GM12878 (cell line): ENCODE data around the gene IGLL5. TPM values are rescaled to one million over a fixed set of nuclear protein-coding genes. Genes with fewer than 3 reads are reported as not detected.

ENCODE experiments used
- ATAC-seq: fragments of 200-7000 bp; cut with Tn5 transposase; 3 replicates; pipeline ENCODE4 v1.9.1; 2020; ENCODE audit warnings: mild to moderate bottlenecking, moderate library complexity
- BruUV-seq: library from RNA; stranded (reverse); fragments of 400-500 nt; replicated peaks from 2 replicates; lab custom pipeline; 2021; lab: Mats Ljungman, UMichigan
- CTCF ChIA-PET: fragments of 300-600 bp; sonication (Branson Sonifier 250); formaldehyde crosslinking; extraction: SDS; loops from one replicate; lab custom pipeline; 2021; ENCODE audit warnings: inconsistent platforms; lab: Yijun Ruan, JAX
- POLR2A ChIA-PET: fragments of 350-600 bp; formaldehyde crosslinking; extraction: SDS; loops from one replicate; lab custom pipeline; 2021; ENCODE audit warnings: inconsistent platforms; lab: Charles Lee
- RAD21 ChIA-PET: fragments of 300-600 bp; sonication (Branson Sonifier 250); formaldehyde crosslinking; loops from one replicate; lab custom pipeline; 2023; ENCODE audit warnings: antibody characterized with exemption; ENCODE audit not compliant: unreplicated experiment; lab: Charles Lee
- SMC1A ChIA-PET: fragments of 300-600 bp; sonication (Branson Sonifier 250); formaldehyde crosslinking; loops from one replicate; lab custom pipeline; 2023; ENCODE audit not compliant: unreplicated experiment, uncharacterized antibody; lab: Charles Lee
- DNase-seq: peaks from one replicate; pipeline ENCODE4 v3.0.0-alpha.2; 2011; ENCODE audit warnings: low read depth, low spot score
- FAIRE-seq: peaks from 3 replicates; lab custom pipeline; 2011; peaks lifted over from hg19 to GRCh38; lab: Jason Lieb, UNC
- H2AFZ ChIP-seq: 2 replicates; pipeline ENCODE4 v1.6.0; 2011; ENCODE audit warnings: low read depth, low read length, control low read depth; ENCODE audit not compliant: control insufficient read depth
- H3K27ac ChIP-seq: 2 replicates; pipeline ENCODE4 v1.5.1; 2011; ENCODE audit warnings: control low read depth; ENCODE audit not compliant: control insufficient read depth, insufficient read depth
- H3K27me3 ChIP-seq, 2 experiments: replicated peaks in 1 of 2; 2 replicates each; pipeline versions ENCODE4 v1.6.0 to v1.6.1; 2011; ENCODE audit warnings: low read length in 1 of 2; ENCODE audit not compliant: control insufficient read depth in 2 of 2, insufficient read depth in 2 of 2
- H3K36me3 ChIP-seq, 2 experiments: 2 replicates each; pipeline ENCODE4 v1.5.1; 2011; ENCODE audit warnings: low read length in 1 of 2; ENCODE audit not compliant: control insufficient read depth in 2 of 2, insufficient read depth in 2 of 2
- H3K4me1 ChIP-seq: 2 replicates; pipeline ENCODE4 v1.6.1; 2011; ENCODE audit warnings: mild to moderate bottlenecking, low read length, moderate library complexity, mixed read lengths; ENCODE audit not compliant: control insufficient read depth, insufficient read depth
- H3K4me2 ChIP-seq: 2 replicates; pipeline ENCODE4 v1.6.0; 2011; ENCODE audit warnings: control low read depth; ENCODE audit not compliant: control insufficient read depth, insufficient read depth
- H3K4me3 ChIP-seq: fragments of 200-600 bp; sonication (generic); 2 replicates; pipeline ENCODE4 v1.5.1; 2016
- H3K79me2 ChIP-seq: 2 replicates; pipeline ENCODE4 v1.6.0; 2011; ENCODE audit warnings: low read length; ENCODE audit not compliant: control insufficient read depth, insufficient read depth
- H3K9ac ChIP-seq: 2 replicates; pipeline ENCODE4 v1.8.0; 2011; ENCODE audit warnings: low read length, control low read depth, mixed read lengths; ENCODE audit not compliant: control insufficient read depth, insufficient read depth
- H3K9me3 ChIP-seq: replicated peaks from 3 replicates; pipeline ENCODE4 v1.5.1; 2011; ENCODE audit warnings: mild to moderate bottlenecking, low read length; ENCODE audit not compliant: control insufficient read depth, insufficient read depth
- H4K20me1 ChIP-seq: 2 replicates; pipeline ENCODE4 v1.6.0; 2011; ENCODE audit not compliant: control insufficient read depth, insufficient read depth
- BCL11A ChIP-seq: IDR thresholded peaks from 2 replicates; pipeline ENCODE4 v1.6.1; 2011; ENCODE audit warnings: low read depth, low read length
- FOXK2 ChIP-seq: fragments of 450-650 bp; IDR thresholded peaks from 2 replicates; pipeline ENCODE4 v1.6.1; 2017; ENCODE audit warnings: mild to moderate bottlenecking, moderate library complexity
- GATAD2B ChIP-seq: fragments of 450-650 bp; conservative IDR thresholded peaks from 2 replicates; pipeline ENCODE4 v1.6.1; 2017; ENCODE audit warnings: low read depth, mild to moderate bottlenecking, moderate library complexity
- IRF4 ChIP-seq: IDR thresholded peaks from 2 replicates; pipeline ENCODE4 v1.6.1; 2011; ENCODE audit warnings: low read depth, low read length
- PAX5 ChIP-seq: IDR thresholded peaks from 2 replicates; pipeline ENCODE4 v1.6.1; 2011; ENCODE audit warnings: low read depth, low read length, borderline replicate concordance
- TCF7 ChIP-seq: IDR thresholded peaks from 2 replicates; pipeline ENCODE4 v1.6.1; 2014; ENCODE audit warnings: antibody characterized with exemption, borderline replicate concordance
- ZNF24 ChIP-seq: fragments of 450-650 bp; IDR thresholded peaks from 2 replicates; pipeline ENCODE4 v1.6.1; 2017; ENCODE audit warnings: antibody characterized with exemption, mild to moderate bottlenecking
- ZNF384 ChIP-seq: IDR thresholded peaks from 2 replicates; pipeline ENCODE4 v1.6.1; 2012; ENCODE audit warnings: low read depth, mild to moderate bottlenecking, low read length, improper control_type of control experiment, borderline replicate concordance
- ZNF622 ChIP-seq: fragments of 450-650 bp; IDR thresholded peaks from 2 replicates; pipeline ENCODE4 v1.6.1; 2017; ENCODE audit warnings: mild to moderate bottlenecking, inconsistent platforms
- WGBS: methylation state at CpG from one replicate; pipeline ENCODE4 v1.1.6; 2016; ENCODE audit warnings: low lambda C conversion rate; ENCODE audit not compliant: insufficient replicate concordance, insufficient coverage; ENCODE audit errors: missing lambda C conversion rate; 5-methylcytosine and 5-hydroxymethylcytosine counted together
- in situ Hi-C: fragments of 300-500 bp; cut with MboI; formaldehyde crosslinking; loops from 9 replicates; pipeline ENCODE4 v1.14.3; 2018; ENCODE audit warnings: mixed read lengths
- intact Hi-C: fragments of 100-400 bp; cut with micrococcal nuclease; formaldehyde crosslinking; loops from one replicate; pipeline ENCODE4 v1.14.2; 2022; ENCODE audit not compliant: unreplicated experiment
- polyA plus RNA-seq, 11 experiments: library from polyadenylated mRNA; depleted of rRNA in 4 of 11; unstranded in 6 of 11; stranded (reverse) in 5 of 11; fragments of >200 nt; fragmentation: Nextera tagmentation in 4 of 11; fragmentation: Illumina TruSeq in 1 of 11; extraction: Ambion mirVana in 4 of 11; extraction: Trizol in 1 of 11; gene quantifications; 1 replicate in 1 of 11; 2 replicates in 10 of 11; pipeline versions ENCODE4 v1.2.1 to v1.2.3, GENCODE V29; 2011 to 2016; ENCODE audit warnings: inconsistent platforms in 2 of 11, missing spikeins in 2 of 11, low read depth in 1 of 11
- total RNA-seq, 4 experiments: library from RNA; depleted of rRNA in 3 of 4; stranded (reverse); fragments of >200 nt in 3 of 4; fragmentation: Illumina TruSeq in 1 of 4; extraction: Trizol in 1 of 4; gene quantifications; 2 replicates each; pipeline versions ENCODE4 v1.2.1 to v1.2.3, GENCODE V29; 2013 to 2021
- TF ChIP-seq, protein P1 (sequence below): fragments of 450-650 bp; conservative IDR thresholded peaks from 2 replicates; pipeline ENCODE4 v1.6.1; 2017; ENCODE audit warnings: mild to moderate bottlenecking, moderate library complexity
- TF ChIP-seq, protein P2 (sequence below): IDR thresholded peaks from 2 replicates; pipeline ENCODE4 v1.6.1; 2012; ENCODE audit warnings: low read depth, low read length, improper control_type of control experiment
- TF ChIP-seq, protein P3 (sequence below): fragments of 450-650 bp; IDR thresholded peaks from 2 replicates; pipeline ENCODE4 v1.6.1; 2017; ENCODE audit warnings: mild to moderate bottlenecking, low read depth, inconsistent platforms; ENCODE audit not compliant: poor library complexity, severe bottlenecking
- TF ChIP-seq, protein P4 (sequence below): fragments of 450-650 bp; formaldehyde crosslinking; IDR thresholded peaks from 2 replicates; pipeline ENCODE4 v1.5.0; 2022; ENCODE audit warnings: mild to moderate bottlenecking, missing genetic modification characterization

IGLL5 gene
- total and polyA plus RNA-seq, 10 of the 15 experiments (the other 5 are each of a cell fraction or from before 2014, with no cell fraction given) = not detected

GRCh38 chr22:22897947-22898346, 10.3 kb downstream of the IGLL5 start:
- no peak for DNase-seq
- ChIA-PET CTCF (no interaction called here), SMC1A (no interaction called here), POLR2A (no interaction called here), RAD21 (no interaction called here)
- Histone ChIP-seq H3K9ac (no peak overlapping the region), H4K20me1 (no peaks in the 10 kb centered on the region), H3K4me2 (no peak overlapping the region), H2AFZ (no peak overlapping the region), H3K36me3 (no peaks in the 10 kb centered on the region; a peak in 1 of 4 replicates), H3K4me1 (peaks cover 14% of the 10 kb centered on the region), H3K9me3 (no peaks in the 10 kb centered on the region), H3K27ac (no peak overlapping the region), H3K4me3 (no peak overlapping the region), H3K27me3 (no peaks in the 10 kb centered on the region), H3K79me2 (peaks cover 9% of the 10 kb centered on the region)
- WGBS = 66% methylated on average over 5 of the region's 5 CpGs
- no peak for FAIRE-seq
- intact Hi-C loops = no loop called here
- no peak for ATAC-seq
- BruUV-seq = no TSS peak
- in situ Hi-C loops = no loop called here
- TF ChIP-seq ZNF24 = no peak
- no peak for TF ChIP-seq ZNF622
- TF ChIP-seq, protein P1, sequence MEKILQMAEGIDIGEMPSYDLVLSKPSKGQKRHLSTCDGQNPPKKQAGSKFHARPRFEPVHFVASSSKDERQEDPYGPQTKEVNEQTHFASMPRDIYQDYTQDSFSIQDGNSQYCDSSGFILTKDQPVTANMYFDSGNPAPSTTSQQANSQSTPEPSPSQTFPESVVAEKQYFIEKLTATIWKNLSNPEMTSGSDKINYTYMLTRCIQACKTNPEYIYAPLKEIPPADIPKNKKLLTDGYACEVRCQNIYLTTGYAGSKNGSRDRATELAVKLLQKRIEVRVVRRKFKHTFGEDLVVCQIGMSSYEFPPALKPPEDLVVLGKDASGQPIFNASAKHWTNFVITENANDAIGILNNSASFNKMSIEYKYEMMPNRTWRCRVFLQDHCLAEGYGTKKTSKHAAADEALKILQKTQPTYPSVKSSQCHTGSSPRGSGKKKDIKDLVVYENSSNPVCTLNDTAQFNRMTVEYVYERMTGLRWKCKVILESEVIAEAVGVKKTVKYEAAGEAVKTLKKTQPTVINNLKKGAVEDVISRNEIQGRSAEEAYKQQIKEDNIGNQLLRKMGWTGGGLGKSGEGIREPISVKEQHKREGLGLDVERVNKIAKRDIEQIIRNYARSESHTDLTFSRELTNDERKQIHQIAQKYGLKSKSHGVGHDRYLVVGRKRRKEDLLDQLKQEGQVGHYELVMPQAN = no peak
- no peak for TF ChIP-seq TCF7
- TF ChIP-seq, protein P2, sequence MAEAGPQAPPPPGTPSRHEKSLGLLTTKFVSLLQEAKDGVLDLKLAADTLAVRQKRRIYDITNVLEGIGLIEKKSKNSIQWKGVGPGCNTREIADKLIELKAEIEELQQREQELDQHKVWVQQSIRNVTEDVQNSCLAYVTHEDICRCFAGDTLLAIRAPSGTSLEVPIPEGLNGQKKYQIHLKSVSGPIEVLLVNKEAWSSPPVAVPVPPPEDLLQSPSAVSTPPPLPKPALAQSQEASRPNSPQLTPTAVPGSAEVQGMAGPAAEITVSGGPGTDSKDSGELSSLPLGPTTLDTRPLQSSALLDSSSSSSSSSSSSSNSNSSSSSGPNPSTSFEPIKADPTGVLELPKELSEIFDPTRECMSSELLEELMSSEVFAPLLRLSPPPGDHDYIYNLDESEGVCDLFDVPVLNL = no peak
- TF ChIP-seq, protein P3, sequence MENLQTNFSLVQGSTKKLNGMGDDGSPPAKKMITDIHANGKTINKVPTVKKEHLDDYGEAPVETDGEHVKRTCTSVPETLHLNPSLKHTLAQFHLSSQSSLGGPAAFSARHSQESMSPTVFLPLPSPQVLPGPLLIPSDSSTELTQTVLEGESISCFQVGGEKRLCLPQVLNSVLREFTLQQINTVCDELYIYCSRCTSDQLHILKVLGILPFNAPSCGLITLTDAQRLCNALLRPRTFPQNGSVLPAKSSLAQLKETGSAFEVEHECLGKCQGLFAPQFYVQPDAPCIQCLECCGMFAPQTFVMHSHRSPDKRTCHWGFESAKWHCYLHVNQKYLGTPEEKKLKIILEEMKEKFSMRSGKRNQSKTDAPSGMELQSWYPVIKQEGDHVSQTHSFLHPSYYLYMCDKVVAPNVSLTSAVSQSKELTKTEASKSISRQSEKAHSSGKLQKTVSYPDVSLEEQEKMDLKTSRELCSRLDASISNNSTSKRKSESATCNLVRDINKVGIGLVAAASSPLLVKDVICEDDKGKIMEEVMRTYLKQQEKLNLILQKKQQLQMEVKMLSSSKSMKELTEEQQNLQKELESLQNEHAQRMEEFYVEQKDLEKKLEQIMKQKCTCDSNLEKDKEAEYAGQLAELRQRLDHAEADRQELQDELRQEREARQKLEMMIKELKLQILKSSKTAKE = no peak
- TF ChIP-seq, protein P4, sequence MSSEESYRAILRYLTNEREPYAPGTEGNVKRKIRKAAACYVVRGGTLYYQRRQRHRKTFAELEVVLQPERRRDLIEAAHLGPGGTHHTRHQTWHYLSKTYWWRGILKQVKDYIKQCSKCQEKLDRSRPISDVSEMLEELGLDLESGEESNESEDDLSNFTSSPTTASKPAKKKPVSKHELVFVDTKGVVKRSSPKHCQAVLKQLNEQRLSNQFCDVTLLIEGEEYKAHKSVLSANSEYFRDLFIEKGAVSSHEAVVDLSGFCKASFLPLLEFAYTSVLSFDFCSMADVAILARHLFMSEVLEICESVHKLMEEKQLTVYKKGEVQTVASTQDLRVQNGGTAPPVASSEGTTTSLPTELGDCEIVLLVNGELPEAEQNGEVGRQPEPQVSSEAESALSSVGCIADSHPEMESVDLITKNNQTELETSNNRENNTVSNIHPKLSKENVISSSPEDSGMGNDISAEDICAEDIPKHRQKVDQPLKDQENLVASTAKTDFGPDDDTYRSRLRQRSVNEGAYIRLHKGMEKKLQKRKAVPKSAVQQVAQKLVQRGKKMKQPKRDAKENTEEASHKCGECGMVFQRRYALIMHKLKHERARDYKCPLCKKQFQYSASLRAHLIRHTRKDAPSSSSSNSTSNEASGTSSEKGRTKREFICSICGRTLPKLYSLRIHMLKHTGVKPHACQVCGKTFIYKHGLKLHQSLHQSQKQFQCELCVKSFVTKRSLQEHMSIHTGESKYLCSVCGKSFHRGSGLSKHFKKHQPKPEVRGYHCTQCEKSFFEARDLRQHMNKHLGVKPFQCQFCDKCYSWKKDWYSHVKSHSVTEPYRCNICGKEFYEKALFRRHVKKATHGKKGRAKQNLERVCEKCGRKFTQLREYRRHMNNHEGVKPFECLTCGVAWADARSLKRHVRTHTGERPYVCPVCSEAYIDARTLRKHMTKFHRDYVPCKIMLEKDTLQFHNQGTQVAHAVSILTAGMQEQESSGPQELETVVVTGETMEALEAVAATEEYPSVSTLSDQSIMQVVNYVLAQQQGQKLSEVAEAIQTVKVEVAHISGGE (CRISPR knock-in tag) = no peak
- no peak for TF ChIP-seq BCL11A
- TF ChIP-seq FOXK2 = no peak
- TF ChIP-seq IRF4 = no peak
- TF ChIP-seq GATAD2B = no peak
- no peak for TF ChIP-seq ZNF384
- TF ChIP-seq PAX5 = no peak
